GM18499 (cell line): Measurements from ENCODE around the gene GABBR2.

Experiments
- ATAC-seq: cut with Tn5 transposase; IDR thresholded peaks from one replicate; pipeline ENCODE4 v1.9.1; 2021; ENCODE audit warnings: moderate number of reproducible peaks; ENCODE audit not compliant: insufficient read depth, unreplicated experiment

GABBR2 gene

DNA sequence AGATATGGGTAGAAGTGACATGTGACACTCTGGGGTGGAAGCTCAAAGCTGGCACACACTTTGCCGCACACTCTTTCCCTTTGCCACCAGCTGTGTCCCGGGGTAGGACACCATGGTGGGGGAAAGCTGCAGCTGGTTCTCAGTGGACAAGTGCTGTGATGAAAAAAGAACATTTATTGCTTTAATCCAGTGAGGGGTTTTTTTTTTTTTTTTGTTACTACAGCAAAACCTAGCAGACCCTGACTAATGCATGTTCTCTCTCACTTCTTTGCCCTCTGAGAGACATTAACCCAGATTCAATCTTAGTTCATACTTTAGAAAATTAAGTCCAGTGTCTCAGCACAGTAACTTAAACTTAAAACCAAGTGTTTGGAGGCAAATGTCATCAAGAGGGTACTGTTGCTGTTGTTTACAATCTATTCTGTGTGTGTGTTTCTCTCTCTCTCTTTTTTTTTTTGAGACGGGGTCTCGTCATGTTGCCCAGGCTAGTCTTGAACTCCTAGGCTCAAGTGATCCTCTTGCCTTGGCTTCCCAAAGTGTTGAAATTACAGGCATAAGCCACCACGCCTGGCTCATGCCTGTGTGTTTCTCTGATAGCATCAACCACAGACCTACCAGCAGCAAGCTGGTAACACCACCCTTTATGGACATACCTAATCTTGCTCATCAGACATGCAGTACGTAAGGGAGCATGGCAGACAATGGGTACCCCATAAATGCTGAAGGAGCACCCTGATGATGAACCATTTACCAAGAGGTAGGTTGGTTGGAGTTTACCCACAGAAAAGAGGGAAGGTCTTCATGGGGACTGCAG, 368.5 kb downstream of the GABBR2 start:
- ATAC-seq: no peak

DNA sequence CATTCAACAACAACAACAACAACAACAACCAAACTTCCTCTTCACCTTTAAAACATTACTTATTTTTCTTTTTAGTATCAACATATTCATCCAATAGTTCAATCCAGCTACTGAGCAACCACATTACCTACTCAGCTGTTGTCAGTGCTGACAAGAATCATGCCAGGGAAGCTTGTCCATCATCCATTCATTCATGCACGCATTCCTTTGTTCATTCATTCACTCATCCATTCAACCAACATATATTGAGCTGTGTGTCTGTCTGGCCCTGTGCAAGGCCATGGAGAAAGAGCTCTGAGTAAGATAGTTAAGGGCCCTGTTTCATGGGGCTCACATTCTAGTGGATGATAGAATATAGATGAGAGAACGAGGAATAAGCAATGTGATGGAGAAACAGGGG, 373.1 kb downstream of the GABBR2 start:
- no peak for ATAC-seq

DNA sequence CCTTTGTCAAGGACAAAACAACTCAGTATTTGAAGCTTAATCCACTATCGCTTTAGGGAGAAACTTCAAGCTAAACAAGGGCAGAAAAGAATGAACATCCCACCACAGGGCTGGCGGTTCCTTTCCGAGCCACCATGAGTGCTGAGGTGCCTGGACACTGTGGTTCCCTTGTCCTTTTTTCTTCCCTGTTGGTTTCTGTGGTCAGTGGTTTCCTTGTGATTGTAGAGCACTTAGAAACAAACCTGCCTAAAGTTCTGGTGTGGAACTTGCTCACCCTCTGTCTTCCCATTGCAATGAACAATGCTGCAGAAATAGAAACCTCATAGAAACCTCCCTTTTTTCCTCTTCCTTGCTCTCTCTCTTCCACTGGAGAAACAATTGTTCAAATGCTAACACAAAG, 373.9 kb downstream of the GABBR2 start:
- no peak for ATAC-seq

DNA sequence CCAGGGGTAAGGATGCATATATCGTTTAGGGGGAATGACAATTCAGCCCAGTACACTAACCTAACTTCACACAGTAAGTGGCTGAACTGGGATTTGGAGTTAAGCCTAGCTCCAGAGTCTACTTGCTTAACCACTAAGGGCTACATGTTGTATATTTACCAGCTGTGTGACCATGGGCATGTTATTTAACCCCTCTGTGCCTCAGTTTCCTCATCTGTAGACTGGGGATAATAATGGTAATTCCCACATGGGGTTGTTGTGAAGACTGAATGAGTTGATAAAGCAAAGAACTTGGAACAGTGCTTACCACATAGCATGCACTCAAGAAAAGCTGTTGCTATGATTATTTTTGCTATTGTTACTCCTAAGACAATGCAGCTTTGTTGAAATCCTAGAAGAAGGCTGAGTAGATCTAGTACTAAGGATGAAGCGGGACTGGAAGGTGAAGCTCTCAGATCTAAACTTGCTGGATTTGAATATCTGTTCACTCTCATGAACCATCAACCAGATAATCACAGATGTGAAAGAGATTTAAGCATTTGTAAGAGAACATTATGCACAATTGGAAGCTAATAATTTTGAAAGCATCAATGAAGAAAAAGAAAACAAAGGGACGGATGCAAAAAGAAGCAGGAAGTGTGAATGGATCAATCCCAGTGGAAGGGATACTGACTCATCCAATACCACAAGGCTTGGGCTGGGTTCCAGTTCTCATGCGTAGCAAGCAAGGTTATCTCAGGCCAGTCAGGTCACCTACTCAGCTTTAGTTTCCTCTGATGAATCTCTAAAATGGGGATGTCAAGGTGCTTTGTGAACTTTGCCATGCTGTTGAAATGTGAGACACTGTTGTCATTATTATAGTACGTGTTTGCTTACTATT, 374.8 kb downstream of the GABBR2 start:
- ATAC-seq: no peak

DNA sequence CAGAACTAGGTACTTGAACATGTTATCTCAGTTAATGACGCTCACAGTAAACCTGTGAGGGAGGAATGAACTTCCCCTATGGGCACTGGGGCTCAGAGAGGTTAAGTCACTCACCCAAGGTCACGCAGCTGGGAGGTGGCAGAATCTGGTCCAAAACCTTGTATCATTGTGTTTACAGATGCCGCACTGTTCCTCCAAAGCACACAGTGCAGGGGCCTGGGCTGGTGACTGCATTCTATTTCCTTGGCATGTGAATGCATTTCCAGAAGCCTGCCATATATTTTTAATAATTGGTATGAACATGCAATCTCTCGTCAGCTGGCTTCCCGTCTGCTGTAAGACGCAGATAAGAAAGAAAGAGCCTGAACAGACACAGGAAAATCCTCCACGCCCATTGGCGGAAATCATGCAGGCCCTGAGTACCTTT, 376.3 kb downstream of the GABBR2 start:
- no peak for ATAC-seq

- no peak for ATAC-seq
Observed at GRCh38 chr9:98331536-98332259, 377.0 kb downstream of the GABBR2 start.

GRCh38 chr9:98330831-98331230, 377.9 kb downstream of the GABBR2 start:
- ATAC-seq: no peak

- ATAC-seq: no peak
Observed at GRCh38 chr9:98329904-98330303, 378.8 kb downstream of the GABBR2 start.

DNA sequence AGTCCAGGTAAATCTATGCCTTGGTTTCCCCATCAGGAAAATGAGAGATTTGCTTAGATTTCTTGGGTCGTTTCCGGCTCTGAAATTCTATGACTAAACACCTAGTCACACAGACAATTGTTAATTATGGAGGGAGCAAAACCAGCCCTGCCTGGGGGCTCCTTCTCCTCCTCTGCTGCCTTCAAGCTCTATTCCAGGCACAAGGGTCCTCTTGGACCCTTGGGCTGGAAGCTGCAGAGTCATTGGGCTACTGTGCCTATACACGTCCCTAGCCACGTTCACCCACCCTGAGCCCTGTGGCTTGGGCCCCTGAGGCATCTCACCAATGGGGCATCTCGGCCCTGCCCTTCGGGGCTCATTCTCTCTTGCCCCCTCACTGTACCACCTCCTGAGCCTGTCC, 379.5 kb downstream of the GABBR2 start:
- ATAC-seq: no peak

GRCh38 chr9:98328770-98329169, 380.0 kb downstream of the GABBR2 start:
- ATAC-seq: no peak

DNA sequence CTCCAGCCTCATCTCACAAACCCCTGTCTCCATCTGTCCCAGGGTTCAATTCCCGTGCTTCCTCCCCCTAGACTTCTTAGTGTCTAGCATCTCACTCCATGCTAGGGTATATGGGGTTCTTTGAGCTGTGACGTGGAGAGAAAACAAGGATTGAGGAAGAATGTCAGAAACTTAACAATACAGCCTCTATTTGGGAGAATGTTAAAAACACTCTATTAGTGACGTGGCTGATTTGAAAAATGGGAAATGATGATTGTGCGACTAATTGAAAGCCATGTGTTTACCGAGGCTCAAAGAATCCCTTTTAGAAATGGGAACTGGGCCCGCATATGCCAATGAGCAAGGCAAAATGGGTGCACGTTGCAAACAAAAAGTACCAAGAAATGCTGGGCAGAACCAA, 380.6 kb downstream of the GABBR2 start:
- ATAC-seq: no peak

- no peak for ATAC-seq
Observed at GRCh38 chr9:98327249-98327561, 381.5 kb downstream of the GABBR2 start.

DNA sequence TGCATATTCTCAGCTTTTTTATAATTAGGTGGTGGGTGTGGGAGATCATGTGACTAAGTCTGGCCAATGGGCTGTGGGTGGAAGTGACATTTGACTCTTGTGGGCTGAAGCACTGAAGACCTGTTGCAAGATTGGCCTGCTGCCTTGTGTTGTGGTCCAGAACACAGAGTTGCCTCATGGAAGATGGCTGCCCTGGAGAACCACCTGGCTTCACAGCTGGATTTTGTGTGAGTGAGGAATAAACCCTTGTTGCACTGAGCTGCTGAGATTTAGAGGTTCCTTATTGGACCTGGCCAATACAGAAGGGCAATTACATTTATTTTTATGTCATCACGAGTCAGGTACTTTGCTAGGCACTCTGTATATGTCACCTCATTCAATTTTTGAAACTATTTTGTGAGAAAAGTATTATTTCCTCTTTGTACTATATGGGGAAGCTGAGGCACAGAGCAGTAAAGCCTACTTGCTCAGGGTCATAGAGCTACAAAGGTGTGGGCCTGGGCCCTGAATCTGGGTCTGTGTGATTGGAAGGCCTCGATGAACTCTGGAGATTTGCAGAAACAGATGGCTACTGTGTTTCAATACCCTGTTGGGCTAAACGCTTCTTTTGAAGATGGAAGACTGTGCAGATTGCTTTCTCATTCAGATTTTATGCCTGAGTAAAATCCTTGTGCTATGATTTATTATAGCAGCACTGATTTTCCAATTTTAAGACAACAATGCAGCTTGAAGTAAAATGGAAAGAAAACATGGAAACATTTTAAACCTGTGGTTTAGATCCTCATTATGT, 382.1 kb downstream of the GABBR2 start:
- ATAC-seq: no peak

DNA sequence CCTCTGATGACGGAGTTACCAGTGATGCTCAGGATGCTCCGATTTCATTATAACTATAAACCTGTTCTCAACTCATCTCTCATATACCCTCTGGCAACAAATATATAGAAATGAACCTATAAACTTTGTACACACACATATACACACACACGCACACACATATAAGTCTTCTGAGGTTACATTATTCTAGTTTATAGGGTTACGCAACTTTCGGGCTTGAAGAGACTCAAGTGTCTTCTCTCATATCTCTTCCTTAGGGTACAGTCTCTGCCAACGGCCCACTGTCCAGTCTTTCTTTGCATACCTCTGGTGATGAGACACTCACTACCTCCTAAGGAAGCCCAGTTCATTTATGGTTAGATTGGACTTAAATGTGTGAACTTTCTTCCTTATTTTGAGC, 383.9 kb downstream of the GABBR2 start:
- no peak for ATAC-seq

- no peak for ATAC-seq
Observed at GRCh38 chr9:98323831-98324135, 385.0 kb downstream of the GABBR2 start.

DNA sequence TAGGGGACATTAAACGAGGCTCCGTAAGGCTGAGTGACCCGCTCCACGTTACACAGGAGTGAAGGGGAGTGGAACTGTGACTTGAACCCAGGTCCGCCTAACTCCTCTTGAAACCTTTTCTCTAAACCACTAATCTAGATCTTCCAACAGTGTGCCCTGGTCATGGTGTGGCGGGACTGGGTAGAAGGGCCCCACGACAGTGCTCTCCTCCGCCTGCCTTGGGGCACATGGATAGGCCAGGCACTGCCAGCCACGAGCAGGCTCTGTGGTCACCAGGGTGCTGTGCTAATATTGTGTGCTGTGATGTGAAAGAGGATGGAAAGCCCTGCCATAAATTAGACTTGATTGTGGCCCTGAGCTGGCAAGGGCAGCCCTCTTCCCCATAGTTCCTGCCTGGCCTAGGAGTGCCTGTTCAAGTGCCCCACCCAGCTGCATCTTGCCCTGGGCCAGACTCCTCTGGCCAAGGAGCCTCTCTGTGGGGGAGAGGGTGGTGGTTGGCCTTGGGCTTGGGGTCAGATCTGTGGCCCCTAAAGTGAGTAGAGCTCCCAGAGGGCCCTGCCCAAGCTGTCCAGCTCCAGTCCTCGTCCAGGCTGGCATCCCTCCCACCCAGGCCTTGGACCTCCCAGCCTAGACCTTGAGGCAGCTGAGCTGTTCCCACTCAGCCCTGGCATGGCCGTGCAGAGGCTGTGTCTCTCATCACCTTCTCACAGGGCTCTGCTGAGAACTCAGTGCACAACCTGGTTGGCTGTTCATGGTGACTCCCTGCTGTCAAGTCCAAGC, 385.5 kb downstream of the GABBR2 start:
- no peak for ATAC-seq

DNA sequence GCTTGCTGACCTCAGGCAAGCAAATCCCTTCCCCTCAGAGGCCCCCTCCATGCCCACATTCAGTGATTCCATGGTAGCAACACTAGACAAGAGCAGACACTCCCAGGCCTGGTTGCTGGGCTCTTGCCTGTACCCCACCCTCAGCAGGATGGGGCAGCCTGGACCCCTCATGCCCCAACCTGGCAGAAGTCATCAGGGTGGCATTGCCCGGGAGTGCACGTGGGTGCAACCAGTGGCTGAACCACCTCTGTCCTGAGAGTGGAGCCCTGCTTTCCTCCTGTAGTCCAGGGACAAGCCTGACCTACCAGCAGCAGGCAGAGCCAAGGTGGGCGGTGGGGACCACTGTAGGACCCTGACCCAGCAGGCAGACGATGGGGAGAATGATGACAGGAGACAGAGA, 387.5 kb downstream of the GABBR2 start:
- ATAC-seq: no peak

DNA sequence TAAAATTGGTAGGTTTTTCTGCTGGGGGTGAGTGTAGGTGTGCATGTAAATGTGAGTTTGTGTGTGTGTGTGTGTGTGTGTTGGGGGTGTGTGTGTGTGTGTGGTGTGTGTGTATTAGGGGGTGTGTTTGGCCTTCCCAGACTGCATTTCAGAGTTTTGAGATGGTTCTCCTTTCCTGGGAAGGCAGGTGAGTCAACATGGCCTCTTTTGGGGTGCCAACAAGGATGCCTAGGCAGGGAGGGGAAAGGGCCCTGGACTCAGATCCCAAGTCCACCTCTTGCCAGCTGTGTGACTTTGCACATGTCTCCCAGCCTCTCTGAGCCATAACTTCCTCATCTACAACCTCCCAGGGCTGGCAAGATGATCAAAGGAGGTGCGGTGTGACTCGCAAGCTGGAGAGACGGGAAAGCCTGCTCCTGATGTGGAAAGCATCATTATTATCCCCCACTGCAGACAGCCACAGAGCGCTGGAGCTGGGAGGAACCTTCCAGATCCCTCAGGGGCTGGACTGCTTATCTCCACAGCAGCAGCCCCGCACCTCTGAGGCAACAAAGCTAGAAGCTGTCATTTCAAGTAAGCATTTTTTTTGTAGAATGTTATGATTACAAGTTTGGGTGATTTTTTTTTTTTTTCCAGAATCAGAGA, 389.8 kb downstream of the GABBR2 start:
- ATAC-seq: no peak
